Stimulated activated CD8-positive, alpha-beta memory T cell treated with anti-CD3 and anti-CD28 coated beads, Interleukin-2, amount 100 ng/mL, for 1 hour (primary cell): ENCODE results near the gene SPTSSA.
"Not testable (repeated sequence)": the region's sequence is repeated elsewhere in the genome, so short reads cannot be mapped to it uniquely, and the experiment has no call there.

Source experiments
- DNase-seq, 2 donors: peaks; one replicate each; pipeline ENCODE4 v3.0.0-alpha.2; 2020; ENCODE audit warnings: low read depth in 2 of 2

SPTSSA gene

GRCh38 chr14:34472706-34473279 is 10.8 kb upstream of the SPTSSA start:
- DNase-seq, result no peak

DNA sequence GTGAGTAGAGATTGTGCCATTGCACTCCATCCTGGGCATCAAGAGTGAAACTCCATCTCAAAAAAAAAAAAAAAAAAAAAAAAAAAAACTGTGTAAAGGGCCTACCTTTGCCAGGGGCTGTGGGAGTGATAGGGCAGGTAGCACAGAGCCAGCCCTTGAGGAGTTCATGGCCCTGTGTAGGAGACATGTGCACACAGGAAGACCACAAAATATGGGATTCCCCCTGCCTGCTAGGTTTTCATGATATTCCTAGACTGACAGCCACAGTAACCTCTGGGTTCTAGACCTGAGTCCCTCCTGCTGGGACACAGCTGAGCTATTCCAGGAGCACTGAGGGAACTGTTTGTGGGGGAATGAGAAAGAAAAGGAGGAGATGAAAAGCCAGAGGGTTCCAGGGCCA is 8.3 kb upstream of the SPTSSA start:
- DNase-seq, result no peak

DNA sequence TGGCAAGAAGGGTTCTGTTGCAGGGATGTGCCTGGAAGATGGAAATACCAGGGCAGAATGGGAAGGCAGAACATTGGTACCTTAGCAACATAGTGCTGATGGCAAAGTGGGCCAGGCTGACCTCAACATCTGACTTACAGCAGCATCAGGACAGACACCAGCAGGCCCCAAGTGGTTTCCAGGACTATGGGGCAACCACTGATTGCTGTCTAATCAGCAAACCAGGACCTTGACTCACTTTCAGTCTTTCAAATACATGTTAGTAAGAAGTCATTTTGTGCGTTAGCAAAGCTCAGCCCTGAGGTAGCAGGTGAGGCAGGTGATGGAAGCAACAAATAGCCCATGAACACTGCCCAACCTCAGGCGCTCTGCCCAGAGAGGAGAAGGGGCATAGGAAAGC is 4.7 kb upstream of the SPTSSA start:
- no peak for DNase-seq

GRCh38 chr14:34465069-34465859 is 3.2 kb upstream of the SPTSSA start:
- no peak for DNase-seq

- no peak for DNase-seq
Measured at GRCh38 chr14:34463598-34463961, 1.5 kb upstream of the SPTSSA start.

DNA sequence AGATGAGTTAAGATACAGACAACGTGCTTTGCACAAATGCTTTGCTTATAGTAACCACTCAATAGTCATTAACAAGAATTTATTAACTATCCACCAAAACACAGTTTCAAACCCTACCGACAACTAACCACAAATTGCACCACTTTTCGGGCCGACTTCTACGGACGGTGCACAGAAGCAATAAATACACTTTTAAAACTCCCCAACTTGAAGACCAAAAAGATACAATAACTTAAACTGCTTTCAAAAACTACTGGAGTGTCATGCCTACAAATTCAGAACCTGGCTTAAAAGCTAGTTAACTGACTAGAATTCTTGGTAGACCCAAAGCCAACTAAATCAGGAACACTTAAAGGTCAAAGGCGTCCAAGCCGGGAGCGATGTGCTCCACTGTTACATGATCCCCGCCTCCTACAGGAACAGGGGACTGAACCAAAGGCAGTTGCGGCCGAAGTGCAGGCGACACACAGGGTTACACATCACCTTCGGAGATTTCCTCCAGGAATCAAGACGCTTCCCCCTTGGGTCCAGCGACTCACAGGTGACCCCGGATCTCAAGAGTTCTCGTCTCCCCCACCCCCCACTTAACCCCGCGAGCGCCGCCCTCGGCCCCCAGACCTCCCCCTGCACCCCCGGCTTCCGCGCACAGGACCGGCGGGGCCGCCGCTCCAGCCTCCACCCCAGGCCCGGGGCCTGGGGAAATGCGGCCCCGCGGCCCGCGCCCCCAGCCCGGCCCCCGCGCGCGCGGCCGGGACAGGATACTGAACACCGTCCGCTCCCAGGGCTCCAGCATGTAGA is 507 bp downstream of the SPTSSA start:
- DNase-seq, result no peak

DNA sequence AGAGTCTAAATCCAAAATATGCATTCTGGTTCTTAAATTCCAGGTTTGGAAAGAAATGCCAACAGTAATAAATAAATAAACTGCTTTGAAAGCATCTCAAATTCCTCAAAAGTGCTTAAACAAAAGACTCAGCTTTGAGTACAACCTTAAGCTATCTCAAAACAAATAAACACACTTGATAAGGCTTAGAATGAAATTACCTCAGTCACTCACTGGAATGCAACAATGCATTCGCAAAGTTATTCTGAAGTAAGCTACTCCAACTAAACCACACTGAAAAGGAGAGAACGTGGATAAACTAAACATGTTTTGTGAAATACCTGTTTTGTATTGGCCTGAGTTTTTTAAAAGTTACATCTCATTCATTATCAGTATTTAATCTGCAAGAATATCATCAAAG is 1.2 kb downstream of the SPTSSA start:
- no peak for DNase-seq

- DNase-seq, result no peak
Measured at GRCh38 chr14:34460295-34460694, 1.7 kb downstream of the SPTSSA start.

DNA sequence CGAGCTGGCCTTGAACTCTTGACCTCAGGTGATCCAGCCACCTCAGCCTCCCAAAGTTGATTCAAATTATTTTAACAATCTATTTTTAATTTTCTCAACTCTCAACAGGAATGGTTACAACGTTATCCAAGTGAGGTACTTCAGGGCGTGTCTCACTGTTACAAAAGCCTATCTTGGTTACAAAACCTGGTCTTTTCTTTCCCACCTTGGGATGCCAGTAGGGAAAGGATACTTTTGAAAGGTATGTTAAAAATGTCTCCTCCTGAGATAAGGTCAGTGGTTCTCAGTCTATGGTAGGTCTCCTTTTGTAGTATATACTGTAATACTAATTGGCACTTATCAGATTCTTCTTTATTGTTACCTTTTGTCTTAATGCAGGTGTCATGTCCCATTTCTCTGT is 4.9 kb downstream of the SPTSSA start:
- no peak for DNase-seq

- no peak for DNase-seq
Measured at GRCh38 chr14:34453226-34453625, 8.8 kb downstream of the SPTSSA start.

GRCh38 chr14:34452258-34452822 is 9.7 kb downstream of the SPTSSA start:
- no peak for DNase-seq

DNA sequence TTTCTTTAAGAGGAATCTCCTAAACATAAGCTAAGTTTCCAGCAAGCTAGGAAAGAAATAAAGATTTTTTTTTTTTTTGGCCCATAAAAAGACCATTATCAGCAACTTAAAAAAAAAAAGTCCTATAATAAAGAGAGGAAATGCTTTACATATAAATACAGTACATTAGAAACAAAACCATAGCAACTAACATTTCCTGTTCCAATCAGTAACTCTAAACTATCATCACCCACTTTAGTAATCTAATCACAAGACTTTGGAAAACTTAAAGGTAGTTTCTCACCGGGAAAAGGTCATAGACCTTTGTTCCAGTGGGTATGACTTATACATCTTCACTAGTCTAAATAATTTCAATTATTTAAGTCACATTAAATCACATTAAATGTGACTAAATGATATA is 11.1 kb downstream of the SPTSSA start:
- DNase-seq, result no peak

DNA sequence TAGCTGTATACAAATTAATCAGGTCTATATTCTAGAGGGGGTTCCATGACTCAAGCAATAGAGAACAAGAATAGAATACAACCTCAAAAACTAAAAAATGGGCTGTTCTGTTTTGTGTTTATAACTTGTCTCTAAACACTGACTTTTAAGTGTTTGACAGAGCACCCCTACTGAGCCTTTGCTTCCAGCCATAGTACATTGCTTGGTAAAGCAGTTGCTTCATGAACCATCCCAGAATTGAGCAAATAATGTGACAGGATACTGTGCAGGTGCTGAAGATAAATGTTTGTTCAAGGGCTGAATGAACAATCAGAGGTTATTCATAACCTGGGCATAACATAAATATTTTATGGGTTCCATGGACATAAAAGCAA is 11.5 kb downstream of the SPTSSA start:
- no peak for DNase-seq

DNA sequence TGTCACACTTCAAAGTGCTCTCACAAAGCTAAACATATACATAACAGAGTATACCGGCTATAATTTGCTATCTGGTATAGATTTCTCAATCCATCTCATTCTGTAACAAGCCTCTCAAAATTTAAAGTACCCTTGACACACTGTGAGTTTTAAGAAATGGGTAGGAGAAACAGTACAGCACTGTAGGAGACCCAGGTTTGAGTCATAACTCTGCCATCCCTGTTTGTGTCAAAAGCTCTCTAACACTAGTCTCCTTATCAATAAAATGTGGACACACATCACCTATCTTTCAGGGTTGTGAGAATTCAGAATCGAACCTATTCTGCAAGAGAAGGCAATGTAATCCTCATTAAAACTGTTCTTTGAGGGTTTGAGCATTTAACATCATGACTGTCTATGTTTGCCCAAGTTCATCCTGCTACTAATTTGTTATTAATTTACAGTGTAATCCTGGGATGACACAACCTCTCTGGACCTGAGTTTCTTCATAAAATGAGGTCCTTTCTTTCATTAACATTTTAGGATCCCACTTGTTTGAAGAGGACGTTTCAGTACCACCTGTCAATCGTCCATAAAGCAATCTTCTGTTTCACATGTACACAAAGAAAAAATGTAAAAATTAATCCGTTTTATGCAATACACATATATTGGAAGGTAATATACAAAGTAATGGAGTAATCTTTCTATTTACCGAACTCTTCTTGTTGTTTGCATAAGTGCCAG is 12.1 kb downstream of the SPTSSA start:
- no peak for DNase-seq

GRCh38 chr14:34439090-34439489 is 22.9 kb downstream of the SPTSSA start:
- no peak for DNase-seq

DNA sequence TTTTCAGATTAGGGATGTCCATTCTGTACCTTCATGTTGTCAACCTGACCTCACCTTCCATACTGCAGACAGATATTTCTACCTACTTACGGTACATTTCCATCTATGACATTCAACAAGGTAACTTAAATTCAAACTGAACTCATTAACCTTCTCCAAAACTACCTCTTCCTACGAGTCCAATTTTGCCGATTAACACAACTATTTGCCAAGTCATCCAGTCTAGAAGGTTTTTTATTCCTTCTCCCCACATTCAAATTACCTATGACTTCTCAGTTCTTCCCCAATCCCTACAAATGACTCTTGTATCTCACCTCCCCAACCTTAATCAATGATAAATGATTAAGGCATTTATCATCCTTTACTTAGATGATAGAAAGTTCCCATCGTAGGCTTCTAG is 23.6 kb downstream of the SPTSSA start:
- DNase-seq, result no peak

DNA sequence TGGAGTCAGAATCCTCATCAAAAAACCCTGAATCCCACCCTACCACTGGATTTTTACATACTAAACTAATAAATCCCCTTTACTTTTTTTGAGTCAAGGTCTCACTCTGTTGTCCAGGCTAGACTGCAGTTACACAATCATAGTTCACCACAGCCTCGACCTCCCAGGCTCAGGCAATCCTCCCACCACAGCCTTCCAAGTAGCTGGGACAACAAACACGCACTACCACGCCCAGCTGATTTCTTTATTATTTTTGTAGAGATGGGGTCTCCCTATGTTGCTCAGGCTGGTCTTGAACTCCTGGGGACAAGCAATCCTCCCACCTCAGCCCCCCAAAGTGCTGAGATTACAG is 24.3 kb downstream of the SPTSSA start:
- no peak for DNase-seq

GRCh38 chr14:34436960-34437728 is 24.9 kb downstream of the SPTSSA start:
- DNase-seq, result no peak

- DNase-seq, result no peak
Measured at GRCh38 chr14:34436118-34436905, 25.7 kb downstream of the SPTSSA start.

GRCh38 chr14:34433957-34434356 is 28.1 kb downstream of the SPTSSA start:
- DNase-seq, result no peak

- not testable (repeated sequence) for DNase-seq
Measured at GRCh38 chr14:34428102-34428466, 34.0 kb downstream of the SPTSSA start.
